Effector memory CD8-positive, alpha-beta T cell (primary cell): ENCODE data around the gene DNAJB6.

Experiments used
- ATAC-seq: fragments of 150-1000 bp; cut with Tn5 transposase; replicated peaks from 2 replicates; pipeline ENCODE4 v1.10.0; 2021; ENCODE audit warnings: mild to moderate bottlenecking, moderate library complexity
- DNase-seq, 3 experiments: peaks; one replicate each; pipeline ENCODE4 v3.0.0; 2021
- H3K27ac Mint-ChIP-seq, 2 donors: one replicate each; pipeline ENCODE4 v1.8.0; 2022; ENCODE audit warnings: mild to moderate bottlenecking in 2 of 2, mixed read lengths in 2 of 2, moderate library complexity in 2 of 2
- H3K27me3 Mint-ChIP-seq, 2 donors: one replicate each; pipeline ENCODE4 v1.8.0; 2022; ENCODE audit warnings: mixed read lengths in 2 of 2
- H3K36me3 Mint-ChIP-seq: one replicate; pipeline ENCODE4 v1.8.0; 2022; ENCODE audit warnings: mild to moderate bottlenecking, moderate library complexity, mixed read lengths; ENCODE audit not compliant: insufficient read depth
- H3K4me1 Mint-ChIP-seq, 2 donors: one replicate each; pipeline ENCODE4 v1.8.0; 2022; ENCODE audit warnings: low read depth in 2 of 2, mixed read lengths in 2 of 2
- H3K4me3 Mint-ChIP-seq, 2 donors: one replicate each; pipeline ENCODE4 v1.8.0; 2022; ENCODE audit warnings: mild to moderate bottlenecking in 2 of 2, mixed read lengths in 2 of 2, moderate library complexity in 2 of 2
- H3K9me3 Mint-ChIP-seq, 2 donors: one replicate each; pipeline ENCODE4 v1.8.0; 2022; ENCODE audit warnings: mixed read lengths in 2 of 2
- total RNA-seq, 9 experiments: gene quantifications; one replicate each; lab custom pipeline; 2026; lab: John Stamatoyannopoulos, UW

The DNAJB6 gene
- 139 to 489 (median 184) reads per million in 9 experiments for total RNA-seq

DNA sequence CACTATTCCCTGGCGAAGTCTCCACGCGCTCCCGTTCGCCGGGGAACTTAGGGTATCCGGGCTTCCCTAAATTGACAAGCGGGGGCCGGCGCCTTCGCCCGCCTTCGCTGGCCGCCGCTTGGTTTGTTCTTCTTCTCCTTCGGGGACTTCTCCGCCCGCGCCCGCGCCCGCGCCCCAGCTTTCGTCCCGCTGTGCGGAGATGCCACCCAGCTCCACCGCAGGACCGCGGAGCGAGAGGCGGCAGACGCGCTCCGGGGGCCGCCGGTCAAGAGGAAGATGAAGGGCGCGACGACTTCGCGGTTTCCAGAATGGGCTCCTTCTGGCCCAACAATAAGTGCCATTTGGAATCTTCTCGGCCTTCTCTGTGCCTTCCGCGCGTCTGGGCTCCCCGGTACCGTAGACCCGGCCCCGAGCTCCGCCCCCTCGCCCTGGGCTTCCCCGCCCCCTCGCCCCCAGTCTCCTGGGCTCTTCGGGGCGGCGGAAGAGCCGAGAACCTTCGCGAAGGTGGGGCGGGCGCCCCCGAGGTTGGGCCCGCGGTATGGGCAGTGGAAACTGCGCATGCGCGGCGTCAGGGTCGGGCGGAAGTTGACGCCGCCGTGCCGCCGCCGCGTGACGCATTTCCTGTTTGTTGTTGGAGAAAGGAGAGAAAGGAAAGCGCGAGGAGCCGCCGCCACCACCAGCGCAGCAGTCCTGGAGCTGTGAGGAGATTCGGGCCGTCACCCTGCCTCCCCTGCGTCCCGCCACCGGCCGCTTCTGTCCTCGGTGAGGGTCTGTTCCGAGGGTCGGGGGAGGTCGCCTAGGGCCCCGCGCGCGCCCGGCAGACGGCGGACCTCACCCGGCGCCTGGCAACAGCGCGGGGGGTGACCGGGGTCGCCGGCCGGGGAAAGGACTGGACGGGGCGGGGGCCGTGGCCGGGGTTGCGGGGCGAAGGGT is at the start of gene DNAJB6:
Gene DNAJB6, plus strand, starts transcription at position 622 of the 933 bp plus-strand sequence. CDS start 21,569 bp downstream, outside the sequence.
- Mint-ChIP-seq H3K36me3 (peaks cover 57% of the 10 kb centered on the region), H3K9me3 (no peaks in the 10 kb centered on the region), H3K27me3 (peaks cover 11 to 12% of the 10 kb centered on the region in 2 donors), H3K4me1 (peaks cover 31 to 33% of the 10 kb centered on the region in 2 donors), H3K27ac (peak within 1 kb of the TSS; percentile 98 to 100), H3K4me3 (peak within 1 kb of the TSS; percentile 90 to 99)
- DNase-seq, result peak; percentile 95 to 97 (median 96)
- ATAC-seq, result peak; percentile 77

DNA sequence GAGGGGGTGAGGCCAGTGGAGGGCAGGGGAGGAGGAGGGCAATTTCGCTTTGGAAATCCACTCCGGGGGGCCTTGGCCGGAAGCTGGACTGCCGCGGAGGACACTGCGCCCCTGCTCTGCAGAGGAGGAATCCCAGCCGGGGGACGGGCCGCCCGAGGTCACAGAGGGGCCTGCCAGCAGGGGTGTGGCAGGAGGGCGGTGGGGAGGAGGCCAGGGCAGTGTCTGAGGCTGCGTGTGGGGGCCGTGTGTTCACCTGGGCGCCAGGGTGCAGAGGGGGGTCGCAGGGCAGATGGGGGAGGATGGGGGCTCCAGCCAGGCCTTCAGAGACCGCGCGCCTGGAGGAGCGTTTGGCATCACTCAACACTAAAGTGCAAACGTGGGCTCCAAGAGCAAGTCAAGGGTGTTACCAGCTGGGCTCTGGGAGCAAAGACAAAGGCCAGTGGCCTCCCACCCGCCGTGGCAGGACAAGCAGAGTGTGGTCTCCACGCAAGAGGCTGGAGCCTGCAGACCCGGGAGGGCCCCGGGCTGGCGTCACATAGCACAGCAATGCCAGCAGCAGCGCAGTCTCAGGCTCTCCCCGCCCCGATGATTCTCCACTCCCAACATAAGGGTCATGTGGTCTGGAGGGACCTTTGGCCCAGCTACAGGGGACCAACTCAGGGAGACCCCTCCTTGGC is 45.3 kb upstream of the DNAJB6 start:
- no peak for ATAC-seq
- H3K36me3 Mint-ChIP-seq, result no peaks in the 10 kb centered on the region
- no peaks in the 10 kb centered on the region for H3K27me3 Mint-ChIP-seq
- DNase-seq, result no peak
- H3K27ac Mint-ChIP-seq, result no peak overlapping the region
- H3K4me1 Mint-ChIP-seq, result peaks cover 3 to 6% of the 10 kb centered on the region in 2 donors
- no peaks in the 10 kb centered on the region for H3K9me3 Mint-ChIP-seq
- no peak overlapping the region for H3K4me3 Mint-ChIP-seq

DNA sequence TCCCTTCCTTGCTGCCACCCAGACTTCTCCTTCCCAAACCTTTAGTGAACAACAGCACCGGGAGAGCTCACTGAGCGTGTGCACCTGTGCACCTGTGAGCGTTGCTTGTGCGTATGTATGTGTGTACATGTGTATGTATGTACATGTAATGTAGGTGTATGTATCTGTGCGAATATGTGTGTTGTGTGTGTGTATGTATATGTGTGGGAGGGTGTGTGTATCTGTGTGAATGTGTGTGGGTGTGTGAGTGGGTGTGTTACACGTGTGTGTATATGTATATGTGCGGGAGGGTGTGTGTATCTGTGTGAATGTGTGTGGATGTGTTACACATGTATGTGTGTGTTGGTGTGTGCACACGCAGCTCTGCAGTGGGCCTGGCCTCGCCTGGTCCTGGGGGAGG is 44.5 kb upstream of the DNAJB6 start:
- H3K27me3 Mint-ChIP-seq, result no peaks in the 10 kb centered on the region
- peaks cover 5 to 6% of the 10 kb centered on the region in 2 donors for H3K4me1 Mint-ChIP-seq
- H3K36me3 Mint-ChIP-seq, result no peaks in the 10 kb centered on the region
- ATAC-seq (no peak), DNase-seq (no peak)
- no peak overlapping the region for H3K4me3 Mint-ChIP-seq
- no peak overlapping the region for H3K27ac Mint-ChIP-seq
- H3K9me3 Mint-ChIP-seq, result no peaks in the 10 kb centered on the region

DNA sequence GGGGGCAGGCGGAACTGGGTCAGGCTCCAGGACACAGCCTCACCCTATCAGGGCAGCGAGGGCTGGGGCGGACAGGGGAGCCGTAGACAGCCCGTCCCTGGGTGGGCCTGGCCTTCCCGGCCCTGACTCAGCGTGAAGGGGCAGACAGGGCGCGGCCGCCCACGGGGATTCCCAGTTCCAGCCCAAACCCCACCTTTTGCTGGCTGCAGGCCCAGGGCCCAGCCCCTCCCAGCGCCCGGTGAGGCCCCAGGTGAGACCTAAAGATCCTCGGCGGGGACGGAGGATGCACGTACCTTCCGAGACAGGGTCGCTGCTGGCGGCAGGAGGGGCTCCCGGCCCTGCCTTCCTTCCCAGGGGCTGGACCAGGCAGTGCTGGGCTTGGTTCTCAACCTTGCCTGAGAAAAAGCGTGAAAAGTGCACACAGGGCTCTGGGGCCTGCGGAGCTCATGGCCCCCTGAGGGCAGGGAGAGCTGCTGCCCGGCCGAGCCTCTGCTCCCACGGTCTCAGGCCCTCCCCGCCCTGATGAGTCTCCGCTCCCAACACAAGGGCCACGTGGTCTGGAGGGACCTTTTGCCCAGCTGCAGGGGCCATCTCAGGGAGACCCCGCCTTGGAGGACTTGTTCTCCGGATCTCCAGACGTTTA is 43.9 kb upstream of the DNAJB6 start:
- Mint-ChIP-seq H3K9me3 (no peaks in the 10 kb centered on the region), H3K27me3 (no peaks in the 10 kb centered on the region), H3K27ac (no peak overlapping the region), H3K4me1 (peaks cover 8 to 11% of the 10 kb centered on the region in 2 donors), H3K4me3 (no peak overlapping the region), H3K36me3 (peaks cover 3% of the 10 kb centered on the region)
- ATAC-seq (no peak), DNase-seq (no peak)

DNA sequence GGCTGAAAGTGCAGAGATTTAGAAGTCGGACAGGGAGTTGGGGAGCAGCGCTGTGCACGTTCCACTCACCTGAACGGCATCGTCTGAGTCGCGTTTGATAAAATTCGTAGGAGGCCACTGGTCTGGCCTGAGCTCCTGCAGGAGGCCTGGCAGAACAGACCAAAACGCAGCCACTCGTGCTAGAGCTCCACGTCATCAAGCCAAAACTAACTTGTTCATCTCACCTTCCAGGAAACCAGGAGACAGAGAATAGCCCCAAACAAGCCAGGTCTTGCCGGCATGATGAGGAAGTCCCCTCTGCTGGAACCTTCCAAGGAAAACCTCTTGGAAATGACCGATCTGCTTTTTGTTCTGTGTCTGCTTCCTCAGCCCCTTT is 43.4 kb upstream of the DNAJB6 start:
- H3K4me1 Mint-ChIP-seq, result peaks cover 9 to 12% of the 10 kb centered on the region in 2 donors
- H3K9me3 Mint-ChIP-seq, result no peaks in the 10 kb centered on the region
- peaks cover 7% of the 10 kb centered on the region for H3K36me3 Mint-ChIP-seq
- ATAC-seq (no peak), DNase-seq (no peak)
- H3K27me3 Mint-ChIP-seq, result no peaks in the 10 kb centered on the region
- H3K27ac Mint-ChIP-seq, result peak overlapping the region in 1 of 2 donors; percentile 29
- H3K4me3 Mint-ChIP-seq, result no peak overlapping the region

DNA sequence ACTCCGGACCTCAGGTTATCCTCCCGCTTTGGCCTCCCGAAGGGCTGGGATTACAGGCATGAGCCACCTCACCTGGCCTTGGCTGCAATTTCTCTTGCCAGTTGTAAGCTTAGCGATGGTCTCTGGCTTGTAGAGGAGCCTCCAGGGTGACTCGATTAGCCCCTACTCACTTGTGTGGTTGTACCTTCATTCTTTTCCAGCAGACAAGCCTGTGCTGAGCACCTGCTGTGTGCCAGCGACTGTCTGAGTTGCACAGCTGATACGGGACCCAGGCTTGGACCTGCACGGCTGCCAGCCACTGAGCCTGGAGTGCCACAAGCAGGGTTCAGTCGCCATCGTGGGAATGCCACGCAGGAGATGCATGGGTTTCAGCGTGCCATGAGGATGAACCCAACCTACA is 42.0 kb upstream of the DNAJB6 start:
- Mint-ChIP-seq H3K4me3 (no peak overlapping the region), H3K36me3 (peaks cover 20% of the 10 kb centered on the region), H3K9me3 (no peaks in the 10 kb centered on the region), H3K4me1 (peaks cover 19 to 22% of the 10 kb centered on the region in 2 donors), H3K27me3 (no peaks in the 10 kb centered on the region), H3K27ac (no peak overlapping the region)
- no peak for DNase-seq
- no peak for ATAC-seq

DNA sequence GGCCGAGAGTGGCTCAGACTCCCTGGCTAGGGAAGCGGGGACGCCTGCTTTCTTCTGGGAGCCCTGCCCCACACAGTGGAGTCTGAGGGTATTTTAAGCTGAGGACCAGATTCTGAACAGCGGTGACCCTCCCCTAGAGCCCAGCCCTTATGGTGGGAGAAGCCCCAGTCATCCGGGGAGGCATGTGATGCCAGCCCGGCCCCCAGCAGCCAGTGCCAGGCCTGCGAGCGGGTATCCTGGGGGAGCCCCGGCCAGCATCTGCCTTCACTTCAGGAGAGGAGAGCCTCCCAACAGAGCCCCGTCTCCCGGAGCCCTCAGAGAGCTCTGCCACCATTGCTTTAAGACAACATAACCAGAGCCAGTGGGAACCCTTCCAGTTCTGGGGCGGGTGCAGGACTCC is 41.5 kb upstream of the DNAJB6 start:
- ATAC-seq, result no peak
- Mint-ChIP-seq H3K4me1 (peaks cover 20 to 22% of the 10 kb centered on the region in 2 donors), H3K4me3 (no peak overlapping the region), H3K36me3 (peaks cover 23% of the 10 kb centered on the region), H3K27me3 (no peaks in the 10 kb centered on the region), H3K27ac (peak overlapping the region in 1 of 2 donors; percentile 13), H3K9me3 (no peaks in the 10 kb centered on the region)
- no peak for DNase-seq

DNA sequence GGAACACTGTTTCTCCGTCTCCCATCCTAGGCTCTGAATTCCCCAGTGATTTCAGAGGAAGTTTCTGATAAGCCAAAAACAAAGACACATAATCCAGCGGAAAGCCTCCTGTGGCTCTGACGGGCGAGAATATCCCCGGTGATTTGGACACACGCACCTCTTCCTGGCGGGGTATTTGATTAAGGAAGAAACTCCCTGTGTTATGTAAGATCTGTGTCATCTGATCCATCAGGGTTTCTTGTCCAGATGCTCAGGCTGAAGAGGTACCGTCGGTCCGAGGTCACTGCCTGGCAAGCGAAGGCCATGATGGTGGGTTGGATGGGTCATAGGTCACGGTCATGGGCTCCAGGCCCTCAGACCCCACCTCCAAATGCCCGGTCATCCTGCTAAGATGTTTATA is 39.6 kb upstream of the DNAJB6 start:
- Mint-ChIP-seq H3K36me3 (peaks cover 31% of the 10 kb centered on the region), H3K4me1 (peaks cover 30 to 31% of the 10 kb centered on the region in 2 donors), H3K27me3 (no peaks in the 10 kb centered on the region), H3K27ac (peak overlapping the region; percentile 44 to 74), H3K9me3 (no peaks in the 10 kb centered on the region), H3K4me3 (no peak overlapping the region)
- DNase-seq (no peak), ATAC-seq (no peak)

DNA sequence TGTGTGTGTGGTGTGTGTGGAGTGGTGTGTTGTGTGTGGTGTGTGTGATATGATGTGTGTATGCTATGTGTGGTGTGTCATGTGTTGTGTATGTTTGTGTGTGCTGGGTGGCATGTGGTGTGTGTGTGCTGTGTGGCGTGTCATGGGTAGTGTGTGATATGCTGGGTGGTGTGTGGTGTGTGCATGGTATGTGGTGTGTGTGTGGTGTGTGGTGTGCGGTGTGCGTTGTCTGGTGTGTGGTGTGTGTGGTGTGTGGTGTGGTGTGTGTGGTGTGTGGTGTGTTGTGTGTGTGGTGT is 37.5 kb upstream of the DNAJB6 start:
- Mint-ChIP-seq H3K27me3 (no peaks in the 10 kb centered on the region), H3K4me3 (peak overlapping the region; percentile 0 to 10), H3K27ac (peak overlapping the region; percentile 65 to 92), H3K4me1 (peaks cover 39 to 45% of the 10 kb centered on the region in 2 donors), H3K36me3 (peaks cover 36% of the 10 kb centered on the region), H3K9me3 (no peaks in the 10 kb centered on the region)
- no peak for ATAC-seq
- no peak for DNase-seq

DNA sequence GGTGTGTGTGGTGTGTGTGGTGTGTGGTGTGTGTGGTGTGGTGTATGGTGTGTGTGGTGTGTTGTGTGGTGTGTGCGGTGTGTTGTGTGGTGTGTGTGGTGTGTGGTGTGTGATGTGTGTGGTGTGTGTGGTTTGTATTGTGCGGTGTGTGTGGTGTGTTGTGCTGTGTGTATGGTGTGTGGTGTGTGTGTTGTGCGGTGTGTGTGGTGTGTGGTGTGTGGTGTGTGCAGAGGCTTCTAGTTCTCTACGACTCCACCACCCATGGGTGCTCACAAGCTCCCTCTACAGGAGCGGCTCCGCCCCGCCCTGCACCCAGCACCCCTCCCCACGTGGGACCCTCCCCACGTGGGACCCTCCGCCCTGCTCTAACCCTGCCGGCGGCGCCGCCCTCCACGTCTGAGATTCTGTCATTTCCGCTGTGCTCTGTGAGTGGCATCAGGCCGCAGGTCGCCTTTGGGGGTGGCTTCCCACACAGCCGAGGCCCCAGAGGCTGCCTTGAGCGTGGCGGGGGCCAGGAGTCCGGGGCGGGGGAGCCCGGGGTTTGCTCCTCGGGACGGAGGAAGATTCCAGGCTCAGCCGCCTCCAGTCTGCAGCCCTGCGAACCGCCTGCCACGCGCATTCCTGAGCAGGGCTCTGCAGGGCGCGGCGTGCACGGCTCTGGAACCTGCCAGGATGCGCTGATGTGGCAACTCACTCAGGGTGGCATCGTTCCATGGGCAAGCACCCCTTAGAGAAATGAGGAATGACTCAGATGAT is 37.0 kb upstream of the DNAJB6 start:
- Mint-ChIP-seq H3K27me3 (no peaks in the 10 kb centered on the region), H3K4me3 (peak overlapping the region; percentile 0 to 10), H3K9me3 (no peaks in the 10 kb centered on the region), H3K36me3 (peaks cover 36% of the 10 kb centered on the region), H3K4me1 (peaks cover 39 to 45% of the 10 kb centered on the region in 2 donors), H3K27ac (peak overlapping the region; percentile 65 to 92)
- DNase-seq (peak; percentile 40 to 68 (median 68)), ATAC-seq (peak; percentile 62)

DNA sequence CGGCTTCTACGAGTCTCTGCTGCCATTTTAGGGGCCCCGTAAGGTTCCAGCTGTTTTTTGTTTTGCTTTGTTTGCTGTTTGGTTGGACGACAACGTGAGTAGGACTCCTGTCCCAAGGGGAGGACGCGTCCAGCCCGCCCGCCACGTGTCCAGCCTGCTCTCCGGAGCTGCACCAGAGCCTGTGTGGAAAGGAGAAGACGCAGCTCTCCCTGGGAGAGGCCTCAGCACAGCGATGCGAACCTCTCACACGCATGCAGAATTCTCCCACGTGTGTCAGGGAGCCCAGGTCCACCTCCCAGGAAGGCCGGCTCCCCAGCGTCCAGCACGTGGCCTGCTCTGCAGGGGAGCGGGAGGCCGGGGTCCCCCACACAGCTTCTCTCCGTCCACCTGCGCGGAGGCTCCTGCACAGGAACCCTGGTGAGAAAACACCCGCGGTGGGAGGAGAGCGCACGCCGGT is 36.4 kb upstream of the DNAJB6 start:
- DNase-seq, result no peak
- peak overlapping the region; percentile 65 to 92 for H3K27ac Mint-ChIP-seq
- H3K27me3 Mint-ChIP-seq, result no peaks in the 10 kb centered on the region
- H3K9me3 Mint-ChIP-seq, result no peaks in the 10 kb centered on the region
- peak overlapping the region; percentile 10 to 75 for H3K4me3 Mint-ChIP-seq
- H3K4me1 Mint-ChIP-seq, result peaks cover 42 to 45% of the 10 kb centered on the region in 2 donors
- no peak for ATAC-seq
- H3K36me3 Mint-ChIP-seq, result peaks cover 36% of the 10 kb centered on the region

DNA sequence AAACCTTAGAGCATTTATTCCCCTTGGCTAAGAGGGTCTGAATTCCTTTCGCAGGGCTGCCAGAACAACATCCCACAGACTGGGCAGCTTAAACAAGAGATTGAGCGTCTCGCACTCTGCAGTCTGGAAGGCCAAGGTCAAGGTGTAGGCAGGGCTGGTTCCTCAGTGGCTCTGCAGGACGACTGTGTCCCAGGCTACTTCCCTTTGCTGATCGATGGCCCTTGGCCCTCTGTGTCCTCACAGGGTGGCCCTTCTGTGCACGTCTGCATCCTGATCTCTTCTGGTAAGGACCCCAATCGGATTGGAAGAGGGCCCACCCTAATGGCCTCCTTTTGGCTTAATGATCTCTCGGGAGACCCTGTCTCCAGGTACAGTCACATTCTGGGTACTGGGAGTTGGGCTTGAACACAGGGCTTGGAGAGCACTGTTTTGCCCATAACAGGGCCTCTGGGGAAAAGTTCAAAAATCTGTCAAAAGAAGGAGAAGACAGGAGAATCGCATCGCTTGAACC is 35.1 kb upstream of the DNAJB6 start:
- H3K36me3 Mint-ChIP-seq, result peaks cover 41% of the 10 kb centered on the region
- peaks cover 45 to 50% of the 10 kb centered on the region in 2 donors for H3K4me1 Mint-ChIP-seq
- no peaks in the 10 kb centered on the region for H3K27me3 Mint-ChIP-seq
- no peak for DNase-seq
- ATAC-seq, result no peak
- peak overlapping the region; percentile 51 to 75 for H3K4me3 Mint-ChIP-seq
- H3K27ac Mint-ChIP-seq, result peak overlapping the region; percentile 65 to 92
- no peaks in the 10 kb centered on the region for H3K9me3 Mint-ChIP-seq
